NCI-H748 treated with DMSO at 0.1 percent for 48 hours (cell line): ENCODE measurements around the gene MED7.
"Not testable (repeated sequence)": the region's sequence is repeated elsewhere in the genome, so short reads cannot be mapped to it uniquely, and the experiment has no call there.

Experiments
- DNase-seq: peaks from one replicate; lab custom pipeline; 2025; lab: John Stamatoyannopoulos, UW

Gene MED7, protein sequence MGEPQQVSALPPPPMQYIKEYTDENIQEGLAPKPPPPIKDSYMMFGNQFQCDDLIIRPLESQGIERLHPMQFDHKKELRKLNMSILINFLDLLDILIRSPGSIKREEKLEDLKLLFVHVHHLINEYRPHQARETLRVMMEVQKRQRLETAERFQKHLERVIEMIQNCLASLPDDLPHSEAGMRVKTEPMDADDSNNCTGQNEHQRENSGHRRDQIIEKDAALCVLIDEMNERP

DNA sequence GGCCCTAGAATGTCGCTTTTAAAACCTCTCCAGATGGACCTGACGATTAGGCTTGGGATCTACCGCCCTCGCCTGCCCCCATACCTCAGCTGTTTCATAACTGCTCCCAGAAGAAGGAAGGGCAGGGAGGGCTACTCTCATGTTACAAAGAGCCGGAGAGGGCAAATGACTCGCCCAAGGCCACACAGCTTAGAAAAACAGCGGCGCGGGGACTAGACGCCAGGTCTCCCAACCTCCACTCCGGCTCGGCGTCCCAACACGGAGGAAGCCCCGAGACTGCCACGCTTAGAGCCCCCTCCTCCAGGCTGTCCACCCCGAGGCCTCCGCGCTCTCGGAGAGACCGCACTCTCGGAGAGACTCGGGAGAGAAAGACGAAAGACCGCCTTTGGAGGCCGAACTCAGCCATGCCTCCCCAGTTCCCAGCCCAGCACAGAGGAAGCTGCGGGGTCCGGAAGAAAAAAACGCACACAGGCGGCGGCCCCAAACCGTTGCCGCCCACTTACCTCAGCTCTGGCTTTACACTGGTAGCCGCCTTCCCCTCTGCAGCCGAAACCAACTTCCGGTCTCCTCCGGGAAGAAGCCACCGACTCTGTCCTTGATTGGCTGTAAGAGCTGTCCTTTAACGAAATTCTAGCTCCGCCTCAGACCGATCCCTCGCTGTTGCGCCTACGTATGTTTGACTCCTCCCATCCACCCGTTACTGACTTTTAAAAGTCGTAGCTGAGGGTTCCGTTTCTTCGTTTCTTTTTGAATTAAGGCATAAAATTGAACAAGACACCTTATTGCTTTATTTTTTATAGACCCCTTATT lies at the start of gene MED7:
Gene MED7, minus strand, starts transcription at position 549 of the 810 bp plus-strand sequence. CDS start 3,434 bp downstream, outside the sequence.
- peak; percentile 97 for DNase-seq

- DNase-seq, result no peak
Observed at GRCh38 chr5:157189223-157189622, 46.6 kb upstream of the MED7 start.

DNA sequence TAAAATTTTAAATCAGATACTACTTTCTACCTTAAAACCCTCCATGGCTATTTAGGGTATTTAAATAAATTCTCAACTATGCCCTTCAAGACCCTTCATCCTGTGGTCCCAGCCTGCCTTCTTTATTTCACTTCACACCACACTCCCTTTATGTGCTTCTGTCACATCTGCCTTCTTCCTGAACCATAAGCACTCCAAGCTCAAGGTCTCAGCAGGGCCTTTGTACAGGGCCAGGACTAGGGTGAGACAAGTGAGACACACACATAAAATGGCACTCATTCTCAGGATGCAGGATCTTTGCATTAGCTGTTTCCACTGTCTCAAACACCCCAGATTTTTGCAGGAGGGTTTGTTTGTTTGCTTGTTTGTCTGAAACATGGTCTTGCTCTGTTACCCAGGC lies 45.6 kb upstream of the MED7 start:
- no peak for DNase-seq

DNA sequence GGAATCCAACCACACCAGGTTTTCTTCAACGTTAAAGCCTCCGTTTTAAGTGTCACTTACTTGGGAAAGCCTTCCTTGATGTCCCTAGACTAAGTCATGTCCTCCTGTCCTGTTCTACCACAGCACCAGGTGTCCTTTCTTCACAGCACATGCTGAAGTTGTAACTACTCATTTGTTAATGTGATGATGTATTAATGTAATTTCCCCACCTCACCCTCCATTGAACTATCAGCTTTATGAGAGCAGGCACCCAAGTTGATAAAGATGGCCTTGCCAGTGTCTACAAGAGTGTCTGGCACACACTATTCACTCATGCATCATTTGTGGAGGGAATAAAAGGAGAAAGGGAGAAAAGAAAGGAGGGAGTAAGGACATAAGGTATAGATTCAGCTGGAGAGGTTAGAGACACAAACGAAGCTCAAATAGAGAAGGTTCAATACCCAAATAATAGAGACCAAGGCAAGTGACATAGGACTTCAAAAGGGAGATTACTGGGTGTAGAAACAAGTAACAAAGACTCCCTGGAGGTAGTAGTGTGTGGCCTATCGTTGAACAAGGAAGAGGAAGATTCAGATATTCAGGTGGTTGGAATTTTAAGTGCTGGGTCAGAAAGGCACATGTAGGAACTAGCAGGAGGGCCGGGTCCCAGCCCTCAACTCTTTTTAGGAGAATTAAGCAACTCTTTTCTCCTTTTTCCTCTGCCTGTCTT lies 44.5 kb upstream of the MED7 start:
- no peak for DNase-seq

- no peak for DNase-seq
Observed at GRCh38 chr5:157186309-157187045, 43.8 kb upstream of the MED7 start.

GRCh38 chr5:157185122-157185521 lies 42.5 kb upstream of the MED7 start:
- DNase-seq, result not testable (repeated sequence)

DNA sequence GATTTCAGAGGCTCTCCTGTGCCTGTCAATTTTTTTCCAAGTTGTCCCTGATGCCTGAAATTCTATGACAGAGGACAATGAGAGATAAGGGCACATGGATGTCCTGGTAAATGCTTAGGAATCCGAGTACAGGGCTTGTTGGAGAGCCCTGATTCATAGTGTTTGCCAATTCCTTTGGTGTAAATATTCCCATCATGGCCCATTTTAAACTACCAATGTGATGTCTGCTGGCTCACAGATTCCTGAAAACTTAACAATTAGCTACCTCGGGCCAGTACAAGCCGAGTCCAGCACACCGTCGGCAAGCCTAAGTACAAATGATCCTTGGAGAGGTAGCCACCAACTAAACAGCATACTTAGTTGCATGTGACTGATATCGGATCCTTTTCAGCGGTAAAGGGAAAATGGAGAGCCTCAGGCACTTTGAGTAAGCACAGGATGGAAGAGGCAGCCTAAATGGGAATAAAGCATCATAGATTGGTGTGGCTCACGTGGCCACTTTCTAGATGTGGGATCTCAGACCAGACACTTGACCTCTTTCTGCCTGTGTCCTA lies 41.5 kb upstream of the MED7 start:
- DNase-seq, result no peak

DNA sequence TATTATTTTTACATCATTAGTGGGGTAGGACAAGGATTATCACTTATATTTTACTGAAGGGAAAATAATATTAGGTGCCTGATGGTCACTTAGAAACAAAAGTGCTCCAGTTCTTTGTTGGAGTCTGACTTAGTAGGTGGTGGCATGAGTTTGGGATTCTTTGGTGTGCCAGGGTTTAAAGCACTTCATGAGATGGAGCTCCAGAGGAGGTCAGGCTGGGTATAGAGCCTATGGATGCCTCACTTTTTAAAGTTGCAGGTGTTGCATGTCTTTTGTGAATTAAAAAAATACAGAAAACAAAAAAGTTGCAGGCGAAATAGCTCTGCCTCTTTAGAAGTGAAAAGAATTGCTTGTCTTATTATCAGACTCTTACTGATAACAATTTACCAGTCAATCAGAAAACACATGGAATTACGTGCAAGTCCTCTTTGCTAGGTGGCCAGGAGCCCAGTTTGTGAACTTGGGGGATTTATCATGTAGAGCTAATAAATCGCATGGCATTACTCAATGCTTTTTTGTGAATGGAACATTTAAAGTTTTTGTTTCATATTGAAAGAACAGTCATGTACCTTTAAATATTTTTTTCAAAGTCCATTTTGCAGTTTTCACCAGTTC lies 39.6 kb upstream of the MED7 start:
- DNase-seq, result no peak

GRCh38 chr5:157180374-157181264 lies 38.0 kb upstream of the MED7 start, which contains the start of gene ITK:
TSS of gene ITK (plus strand) at chr5:157180840. CDS start at chr5:157180978, 138 bp downstream.
- no peak for DNase-seq

DNA sequence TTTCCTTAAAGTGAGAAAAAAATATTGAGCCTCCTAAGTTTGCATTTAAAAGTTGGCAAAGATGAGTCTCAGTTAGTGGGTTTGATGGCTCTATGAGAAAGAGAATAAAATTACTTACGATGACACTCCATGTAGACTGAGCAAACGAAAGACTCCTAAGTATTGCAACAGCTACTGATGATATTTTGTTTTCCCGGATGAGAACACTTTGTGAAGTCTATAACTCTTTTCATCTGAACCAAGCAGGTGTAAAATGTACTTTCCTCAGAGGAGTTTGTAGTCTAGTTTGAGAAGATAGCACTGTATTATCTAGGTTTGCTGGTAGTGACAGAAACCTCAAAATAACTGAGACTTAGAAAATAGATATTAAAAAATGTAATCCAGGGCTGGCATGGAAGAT lies 36.3 kb upstream of the MED7 start:
- no peak for DNase-seq

GRCh38 chr5:157177953-157178352 lies 35.3 kb upstream of the MED7 start:
- DNase-seq, result no peak

DNA sequence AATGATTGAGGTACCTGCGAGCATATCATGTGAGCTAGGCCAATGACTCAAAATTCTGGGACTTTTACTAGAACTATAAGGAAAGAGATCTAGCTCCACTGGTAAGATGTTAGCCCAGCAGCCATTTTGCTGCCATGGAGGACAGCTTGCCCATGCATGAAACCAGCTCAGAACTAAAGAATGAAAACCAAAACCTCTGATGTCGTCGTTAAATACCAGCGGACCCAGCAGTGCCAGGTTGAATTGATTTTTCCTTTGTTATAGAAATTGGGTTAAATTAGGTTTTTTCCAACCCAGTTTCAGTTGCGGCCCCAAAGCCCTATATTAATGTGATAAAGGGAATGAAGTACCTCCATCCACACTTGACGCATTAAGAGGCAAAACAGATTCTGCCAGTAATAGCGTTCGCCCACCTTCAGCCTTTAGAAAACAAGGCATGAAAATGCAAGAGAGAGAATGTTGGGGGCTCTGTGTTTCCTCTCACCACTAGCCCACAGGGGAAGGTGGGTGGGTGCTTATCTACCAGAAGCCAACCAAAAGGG lies 32.5 kb upstream of the MED7 start:
- no peak for DNase-seq

GRCh38 chr5:157172403-157172802 lies 29.7 kb upstream of the MED7 start:
- no peak for DNase-seq

DNA sequence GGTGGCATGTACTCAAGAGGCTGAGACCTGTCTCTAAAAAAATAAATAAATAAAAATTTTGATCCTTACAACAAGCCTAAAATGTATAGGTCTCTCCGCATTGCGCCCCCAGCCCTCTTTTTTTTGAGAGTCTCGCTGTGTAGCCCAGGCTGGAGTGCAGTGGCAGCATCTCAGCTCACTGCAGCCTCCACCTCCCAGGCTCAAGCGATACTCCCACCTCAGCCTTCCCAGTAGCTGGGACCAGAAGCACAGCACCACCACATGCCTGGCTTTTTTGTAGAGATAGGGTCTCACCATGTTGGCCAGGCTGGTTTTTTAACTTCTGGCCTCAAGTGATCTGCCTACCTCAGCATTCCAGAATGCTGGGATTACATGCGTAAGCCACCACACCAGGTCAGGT lies 25.6 kb upstream of the MED7 start:
- no peak for DNase-seq

- DNase-seq, result no peak
Observed at GRCh38 chr5:157167214-157167621, 24.6 kb upstream of the MED7 start.

DNA sequence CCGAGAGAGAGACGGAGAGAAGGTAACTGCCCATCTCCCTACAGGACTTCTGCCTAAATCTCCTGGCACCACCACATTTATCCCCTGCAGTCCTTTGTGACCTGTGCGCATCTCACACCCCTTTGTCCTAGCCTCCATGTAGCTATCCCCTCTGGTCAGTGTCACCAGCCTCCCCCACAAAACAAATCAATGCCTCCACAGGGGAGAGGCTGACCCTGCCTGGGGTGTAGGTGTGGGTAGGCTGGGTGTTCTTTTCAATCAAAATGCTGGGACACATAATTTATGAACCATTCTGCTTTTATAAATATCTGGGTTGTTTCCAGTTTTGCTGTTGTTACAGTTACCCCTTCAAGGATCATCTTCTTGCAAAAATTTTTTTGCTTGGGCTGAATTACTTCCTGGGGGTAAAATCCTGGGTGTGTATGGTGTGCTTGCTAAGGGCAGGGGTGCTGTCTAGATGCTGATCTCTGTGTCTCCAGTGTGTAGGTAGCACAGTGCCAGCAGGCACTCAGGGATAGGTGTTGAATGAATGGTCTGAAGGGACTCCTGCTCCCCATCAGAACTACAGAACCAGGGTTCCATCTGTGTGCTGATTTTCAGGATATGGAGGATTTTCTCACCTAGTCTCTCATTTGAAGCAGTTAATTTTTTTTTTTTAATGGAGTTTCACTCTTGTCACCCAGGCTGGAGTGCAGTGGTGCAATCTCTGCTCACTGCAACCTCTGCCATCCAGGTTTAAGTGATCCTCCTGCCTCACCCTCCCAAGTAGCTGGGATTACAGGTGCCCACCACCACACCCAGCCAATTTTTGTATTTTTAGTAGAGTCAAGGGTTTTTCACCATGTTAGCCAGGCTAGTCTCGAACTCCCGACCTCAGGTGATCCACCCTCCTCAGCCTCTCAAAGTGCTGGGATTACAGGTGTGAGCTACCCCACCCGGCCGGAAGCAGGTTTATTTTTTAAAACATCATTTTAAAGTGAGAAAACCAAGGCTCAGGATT lies 23.8 kb upstream of the MED7 start, which contains the start of gene GARIN3:
Gene GARIN3, minus strand, starts transcription at position 51 of the 1,000 bp plus-strand sequence. CDS start 96 bp downstream, outside the sequence.
- DNase-seq, result no peak

- no peak for DNase-seq
Observed at GRCh38 chr5:157165668-157166067, 23.0 kb upstream of the MED7 start.

GRCh38 chr5:157165261-157165660 lies 22.6 kb upstream of the MED7 start:
- DNase-seq, result no peak

DNA sequence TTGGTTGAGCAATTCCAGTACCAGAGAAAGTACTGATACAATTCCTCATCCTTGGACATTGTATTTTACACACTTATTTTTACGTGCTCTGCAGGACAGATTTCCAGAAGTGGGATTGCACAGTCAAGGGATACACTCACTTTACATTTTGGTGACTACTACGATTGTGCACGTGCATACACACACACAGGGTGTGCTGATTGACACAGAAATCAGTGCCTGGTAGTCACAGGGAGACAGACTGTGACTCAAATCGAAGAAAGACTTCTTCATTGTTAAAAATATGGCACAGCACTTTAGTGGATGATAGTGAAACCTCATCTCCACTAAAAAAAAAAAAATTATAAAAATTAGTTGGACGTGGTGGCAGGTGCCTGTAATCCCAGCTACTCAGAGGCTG lies 21.9 kb upstream of the MED7 start:
- DNase-seq, result no peak
